SK-N-MC (cell line): ENCODE measurements around the gene RGS2.

Experiments
- EZH2 ChIP-seq: fragments of 200-600 bp; sonication (generic); IDR thresholded peaks from one replicate; pipeline ENCODE4 v1.6.1; 2017; ENCODE audit warnings: antibody characterized with exemption
- FOXP2 ChIP-seq: optimal IDR thresholded peaks from 2 replicates; pipeline ENCODE3; 2011; ENCODE audit warnings: mild to moderate bottlenecking, moderate library complexity; ENCODE audit not compliant: insufficient read depth; ENCODE audit errors: extremely low read length, control extremely low read depth
- POLR2AphosphoS5 ChIP-seq: IDR thresholded peaks from 2 replicates; pipeline ENCODE4 v1.6.1; 2012; ENCODE audit warnings: mild to moderate bottlenecking, low read depth, low read length, borderline replicate concordance

DNA sequence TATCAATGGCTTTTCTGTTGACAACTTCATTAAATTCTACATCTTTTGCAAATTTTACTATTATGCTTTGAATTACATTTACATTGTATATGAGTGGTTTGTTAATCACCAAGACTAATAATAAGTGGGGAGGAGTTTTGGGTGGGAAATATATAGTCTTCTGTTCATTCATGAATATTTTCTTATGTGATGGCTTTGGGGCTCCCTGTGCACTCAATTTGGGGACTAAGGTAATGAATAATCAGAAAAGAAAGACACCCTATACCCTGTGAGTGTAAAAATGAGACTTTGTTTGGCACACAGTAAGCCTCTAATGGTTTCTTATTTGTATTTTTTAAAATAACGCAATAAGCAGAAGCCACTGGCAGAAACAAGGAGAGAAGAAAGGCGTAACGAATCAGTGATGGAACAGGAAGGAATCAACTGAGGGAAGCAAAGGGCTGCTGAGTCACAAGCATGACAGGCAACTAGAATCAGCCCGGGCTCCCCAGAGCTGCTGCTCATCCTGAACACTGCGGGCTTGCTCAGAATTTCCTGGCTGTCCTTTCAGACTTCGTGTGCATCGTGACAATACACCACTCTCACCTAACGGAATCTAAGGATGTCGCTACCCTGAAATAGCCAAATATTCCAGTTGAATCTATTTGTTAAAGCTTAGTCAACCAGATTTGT, 20.8 kb upstream of the RGS2 start:
- TF ChIP-seq EZH2 (no peak), POLR2AphosphoS5 (no peak), FOXP2 (no peak)
